Subcutaneous abdominal adipose tissue (tissue), 5 donors: ENCODE data around the gene MYO9A.

ENCODE experiments used
- H3K27ac ChIP-seq: one replicate; pipeline ENCODE4 v1.7.0; 2013; ENCODE audit warnings: low read depth, mild to moderate bottlenecking, inconsistent platforms, low read length, moderate library complexity
- H3K27me3 ChIP-seq, 5 donors: one replicate each; pipeline ENCODE4 v1.7.0; 2013; ENCODE audit warnings: low read length in 5 of 5, inconsistent platforms in 1 of 5; ENCODE audit not compliant: control insufficient read depth in 5 of 5, insufficient read depth in 4 of 5
- H3K36me3 ChIP-seq, 5 donors: one replicate each; pipeline ENCODE4 v1.7.0; 2013; ENCODE audit warnings: low read length in 5 of 5; ENCODE audit not compliant: control insufficient read depth in 5 of 5, insufficient read depth in 5 of 5
- H3K4me1 ChIP-seq, 5 donors: one replicate each; pipeline ENCODE4 v1.7.0; 2013; ENCODE audit warnings: low read length in 5 of 5, mild to moderate bottlenecking in 3 of 5, moderate library complexity in 1 of 5; ENCODE audit not compliant: control insufficient read depth in 5 of 5, insufficient read depth in 5 of 5
- H3K4me3 ChIP-seq, 5 donors: one replicate each; pipeline ENCODE4 v1.7.0; 2013; ENCODE audit warnings: low read length in 5 of 5, low read depth in 1 of 5
- H3K9ac ChIP-seq, 5 donors: one replicate each; pipeline ENCODE4 v1.7.0; 2013; ENCODE audit warnings: low read length in 5 of 5, mild to moderate bottlenecking in 4 of 5, moderate library complexity in 3 of 5
- H3K9me3 ChIP-seq, 5 donors: one replicate each; pipeline ENCODE4 v1.7.0; 2013; ENCODE audit warnings: low read length in 5 of 5; ENCODE audit not compliant: control insufficient read depth in 5 of 5
- donor health status: healthy.
- donor health status: healthy.
- donor health status: healthy.
- donor health status: healthy.
- donor health status: healthy.

Gene MYO9A

GRCh38 chr15:72139667-72140066 lies 21.7 kb upstream of the MYO9A start:
- no peak overlapping the region for H3K4me3 ChIP-seq
- H3K27me3 ChIP-seq: no peaks in the 10 kb centered on the region
- H3K27ac ChIP-seq: no peak overlapping the region
- no peaks in the 10 kb centered on the region for H3K9me3 ChIP-seq
- H3K36me3 ChIP-seq: peaks cover 0 to 4% (median 0%) of the 10 kb centered on the region in 5 donors
- no peaks in the 10 kb centered on the region for H3K4me1 ChIP-seq
- no peak overlapping the region for H3K9ac ChIP-seq

- no peaks in the 10 kb centered on the region for H3K27me3 ChIP-seq
- no peak overlapping the region for H3K4me3 ChIP-seq
- peaks cover 0 to 4% (median 0%) of the 10 kb centered on the region in 5 donors for H3K36me3 ChIP-seq
- no peak overlapping the region for H3K9ac ChIP-seq
- H3K9me3 ChIP-seq: no peaks in the 10 kb centered on the region
- no peak overlapping the region for H3K27ac ChIP-seq
- no peaks in the 10 kb centered on the region for H3K4me1 ChIP-seq
Measured at GRCh38 chr15:72136170-72137051, 18.5 kb upstream of the MYO9A start.

GRCh38 chr15:72135719-72136118 lies 17.8 kb upstream of the MYO9A start:
- Histone ChIP-seq H3K9me3 (no peaks in the 10 kb centered on the region), H3K36me3 (peaks cover 0 to 4% (median 0%) of the 10 kb centered on the region in 5 donors), H3K4me3 (no peak overlapping the region), H3K9ac (no peak overlapping the region), H3K27me3 (no peaks in the 10 kb centered on the region), H3K27ac (no peak overlapping the region), H3K4me1 (no peaks in the 10 kb centered on the region)

GRCh38 chr15:72133211-72133610 lies 15.3 kb upstream of the MYO9A start:
- Histone ChIP-seq H3K27me3 (no peaks in the 10 kb centered on the region), H3K4me3 (no peak overlapping the region), H3K9me3 (no peaks in the 10 kb centered on the region), H3K4me1 (no peaks in the 10 kb centered on the region), H3K9ac (no peak overlapping the region), H3K27ac (no peak overlapping the region), H3K36me3 (no peaks in the 10 kb centered on the region)

- Histone ChIP-seq H3K9ac (no peak overlapping the region), H3K4me3 (no peak overlapping the region), H3K9me3 (no peaks in the 10 kb centered on the region), H3K27me3 (no peaks in the 10 kb centered on the region), H3K36me3 (no peaks in the 10 kb centered on the region), H3K27ac (no peak overlapping the region), H3K4me1 (no peaks in the 10 kb centered on the region)
Measured at GRCh38 chr15:72131922-72132321, 14.0 kb upstream of the MYO9A start.

- no peak overlapping the region for H3K4me3 ChIP-seq
- H3K27ac ChIP-seq: no peak overlapping the region
- no peak overlapping the region for H3K9ac ChIP-seq
- H3K9me3 ChIP-seq: no peaks in the 10 kb centered on the region
- H3K27me3 ChIP-seq: no peaks in the 10 kb centered on the region
- H3K4me1 ChIP-seq: no peaks in the 10 kb centered on the region
- H3K36me3 ChIP-seq: no peaks in the 10 kb centered on the region
Measured at GRCh38 chr15:72130272-72130671, 12.3 kb upstream of the MYO9A start.

GRCh38 chr15:72128359-72128758 lies 10.4 kb upstream of the MYO9A start:
- Histone ChIP-seq H3K4me3 (no peak overlapping the region), H3K9me3 (no peaks in the 10 kb centered on the region), H3K36me3 (no peaks in the 10 kb centered on the region), H3K27ac (no peak overlapping the region), H3K9ac (no peak overlapping the region), H3K27me3 (no peaks in the 10 kb centered on the region), H3K4me1 (peaks cover 0 to 2% (median 0%) of the 10 kb centered on the region in 5 donors)

GRCh38 chr15:72127724-72128322 lies 9.9 kb upstream of the MYO9A start:
- H3K9ac ChIP-seq: no peak overlapping the region
- H3K4me1 ChIP-seq: peaks cover 0 to 2% (median 0%) of the 10 kb centered on the region in 5 donors
- H3K27ac ChIP-seq: no peak overlapping the region
- H3K36me3 ChIP-seq: no peaks in the 10 kb centered on the region
- no peaks in the 10 kb centered on the region for H3K27me3 ChIP-seq
- no peaks in the 10 kb centered on the region for H3K9me3 ChIP-seq
- H3K4me3 ChIP-seq: no peak overlapping the region

GRCh38 chr15:72124218-72124617 lies 6.3 kb upstream of the MYO9A start:
- Histone ChIP-seq H3K9me3 (no peaks in the 10 kb centered on the region), H3K9ac (no peak overlapping the region), H3K27ac (no peak overlapping the region)

GRCh38 chr15:72117486-72118016 lies 399 bp downstream of the MYO9A start:
- Histone ChIP-seq H3K27me3 (no peaks in the 10 kb centered on the region), H3K4me3 (peak overlapping the region; percentile 92 to 100 (median 99)), H3K9me3 (no peaks in the 10 kb centered on the region), H3K9ac (peak overlapping the region in 4 of 5 donors; percentile 69 to 83 (median 76)), H3K4me1 (peaks cover 2 to 27% (median 22%) of the 10 kb centered on the region in 5 donors), H3K36me3 (no peaks in the 10 kb centered on the region), H3K27ac (peak overlapping the region; percentile 97)

More at GRCh38 chr15:72124218-72124617, 6.3 kb upstream of the MYO9A start:
- Histone ChIP-seq H3K27me3 (no peaks in the 10 kb centered on the region), H3K4me1 (peaks cover 0 to 2% (median 0%) of the 10 kb centered on the region in 5 donors), H3K36me3 (no peaks in the 10 kb centered on the region), H3K4me3 (no peak overlapping the region)
